Measurements from ENCODE around the gene GDF10. TPM values are rescaled to one million over a fixed set of nuclear protein-coding genes. Genes with fewer than 3 reads are reported as not detected.

GDF10 gene
- total RNA-seq, 1 experiment from 2014 or later = 0.20 TPM

GRCh38 chr10:47361293-47361692 is 61.3 kb downstream of the GDF10 start:
- H3K18ac ChIP-seq (ENCODE audit: insufficient read length, low read depth, low read length) = no peak overlapping the region
- no peak overlapping the region for H4K91ac ChIP-seq (ENCODE audit: insufficient read length, low read depth, low read length)
- H3K27me3 Mint-ChIP-seq (ENCODE audit: low read depth) = no peaks in the 10 kb centered on the region
- H2AFZ ChIP-seq (ENCODE audit: low read length) = no peak overlapping the region
- H2BK120ac ChIP-seq (ENCODE audit: low read depth, low read length, poor library complexity, severe bottlenecking) = no peak overlapping the region
- H3K4me3 Mint-ChIP-seq = no peak overlapping the region
- H3K14ac ChIP-seq (ENCODE audit: insufficient read depth, low read length) = no peak overlapping the region
- no peak overlapping the region for H3K56ac ChIP-seq (ENCODE audit: insufficient read length, low read depth, low read length)
- no peak overlapping the region for H2BK12ac ChIP-seq (ENCODE audit: insufficient read length, low read depth, low read length)
- no peak overlapping the region for H3K27ac Mint-ChIP-seq
- no peaks in the 10 kb centered on the region for H3K23me2 ChIP-seq (ENCODE audit: insufficient read length, low read depth, low read length, poor library complexity, severe bottlenecking)
- no peak overlapping the region for H4K8ac ChIP-seq (replicated peaks; ENCODE audit: insufficient read length, low read depth, low read length)
- no peak overlapping the region for H2BK5ac ChIP-seq (ENCODE audit: insufficient read length, low read length)
- H3K9me3 ChIP-seq (ENCODE audit: control insufficient read depth, low read depth, low read length) = no peaks in the 10 kb centered on the region
- no peaks in the 10 kb centered on the region for H3K36me3 Mint-ChIP-seq (ENCODE audit: insufficient read depth in 1 of 3, low read depth in 3 of 3)
- H3K23ac ChIP-seq (ENCODE audit: insufficient read length, low read depth, low read length) = no peak overlapping the region
- H3K4me1 Mint-ChIP-seq = peaks cover 17 to 22% of the 10 kb centered on the region in 2 experiments
- H2BK15ac ChIP-seq (ENCODE audit: low read depth, low read length) = no peak overlapping the region
- H3T11ph ChIP-seq (ENCODE audit: low read length) = no peak overlapping the region
- DNase-seq = peak; percentile 84
- H3K79me1 ChIP-seq (ENCODE audit: insufficient read depth, low read depth, low read length, poor library complexity, severe bottlenecking) = no peaks in the 10 kb centered on the region
- H3K9ac ChIP-seq (ENCODE audit: extremely low read depth, insufficient read length, low read length) = no peak overlapping the region
- no peak overlapping the region for H2BK20ac ChIP-seq (ENCODE audit: low read depth, low read length, poor library complexity, severe bottlenecking)
- H3K27me3 ChIP-seq (ENCODE audit: insufficient read depth, low read length) = no peaks in the 10 kb centered on the region
- no peak overlapping the region for H2AK5ac ChIP-seq (ENCODE audit: insufficient read length, low read length)
- H3K4me1 ChIP-seq (ENCODE audit: insufficient read depth, low read length) = no peaks in the 10 kb centered on the region
- no CpG with 5 or more reads among the region's 9 CpGs for WGBS (ENCODE audit: extremely low coverage, insufficient read length, low lambda C conversion rate)
- no peaks in the 10 kb centered on the region for H4K20me1 ChIP-seq (ENCODE audit: control insufficient read depth, insufficient read depth, insufficient read length)
- TF ChIP-seq, protein P1, sequence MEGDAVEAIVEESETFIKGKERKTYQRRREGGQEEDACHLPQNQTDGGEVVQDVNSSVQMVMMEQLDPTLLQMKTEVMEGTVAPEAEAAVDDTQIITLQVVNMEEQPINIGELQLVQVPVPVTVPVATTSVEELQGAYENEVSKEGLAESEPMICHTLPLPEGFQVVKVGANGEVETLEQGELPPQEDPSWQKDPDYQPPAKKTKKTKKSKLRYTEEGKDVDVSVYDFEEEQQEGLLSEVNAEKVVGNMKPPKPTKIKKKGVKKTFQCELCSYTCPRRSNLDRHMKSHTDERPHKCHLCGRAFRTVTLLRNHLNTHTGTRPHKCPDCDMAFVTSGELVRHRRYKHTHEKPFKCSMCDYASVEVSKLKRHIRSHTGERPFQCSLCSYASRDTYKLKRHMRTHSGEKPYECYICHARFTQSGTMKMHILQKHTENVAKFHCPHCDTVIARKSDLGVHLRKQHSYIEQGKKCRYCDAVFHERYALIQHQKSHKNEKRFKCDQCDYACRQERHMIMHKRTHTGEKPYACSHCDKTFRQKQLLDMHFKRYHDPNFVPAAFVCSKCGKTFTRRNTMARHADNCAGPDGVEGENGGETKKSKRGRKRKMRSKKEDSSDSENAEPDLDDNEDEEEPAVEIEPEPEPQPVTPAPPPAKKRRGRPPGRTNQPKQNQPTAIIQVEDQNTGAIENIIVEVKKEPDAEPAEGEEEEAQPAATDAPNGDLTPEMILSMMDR (conservative IDR thresholded peaks at IDR 0.05) = peak; percentile 98
- no peak overlapping the region for H3K27ac ChIP-seq (ENCODE audit: insufficient read length, low read depth, low read length)
- no peak overlapping the region for H3K4ac ChIP-seq (ENCODE audit: low read depth, low read length)
- no peaks in the 10 kb centered on the region for H3K79me2 ChIP-seq (ENCODE audit: insufficient read depth, low read length)
- no peak overlapping the region for H3K4me2 ChIP-seq (ENCODE audit: insufficient read depth, insufficient read length, low read length)
- no peaks in the 10 kb centered on the region; a peak in 1 of 5 replicates for H3K9me3 Mint-ChIP-seq
- no peak overlapping the region for H4K5ac ChIP-seq (ENCODE audit: insufficient read length, low read depth, low read length)
